ENCODE data around the gene PRKCA.

PRKCA gene

GRCh38 chr17:66542129-66542966 lies 239.9 kb downstream of the PRKCA start:
- no peak for DNase-seq (ENCODE audit: low spot score)

DNA sequence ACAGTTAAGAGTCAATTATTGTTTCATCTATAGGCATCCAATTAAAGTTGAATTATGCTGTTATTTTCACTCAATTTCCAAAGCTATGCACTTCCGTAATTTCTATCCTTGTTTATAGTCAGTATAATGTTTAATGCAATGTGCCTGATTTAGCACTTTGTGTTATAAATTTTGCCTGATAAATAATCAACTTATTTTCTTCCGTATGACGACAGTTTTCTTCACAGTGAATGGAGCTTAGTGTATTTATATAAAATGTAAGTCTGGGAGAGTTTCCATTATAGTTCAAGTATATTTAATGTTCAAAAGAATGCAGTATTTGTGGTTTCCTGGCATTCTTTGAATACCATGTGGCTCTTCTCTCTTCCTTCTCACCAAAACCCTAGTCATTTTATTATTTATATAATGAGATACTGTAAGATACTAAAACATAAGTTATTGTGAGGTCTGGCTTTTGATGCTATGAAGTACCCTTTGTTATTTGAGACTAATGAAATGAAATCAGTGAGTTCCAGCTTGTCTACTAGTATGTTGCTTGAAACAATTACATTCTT lies 240.6 kb downstream of the PRKCA start:
- no peak for DNase-seq (ENCODE audit: low spot score)

- no peak for DNase-seq (ENCODE audit: low spot score)
Observed at GRCh38 chr17:66543526-66543925, 241.1 kb downstream of the PRKCA start.

DNA sequence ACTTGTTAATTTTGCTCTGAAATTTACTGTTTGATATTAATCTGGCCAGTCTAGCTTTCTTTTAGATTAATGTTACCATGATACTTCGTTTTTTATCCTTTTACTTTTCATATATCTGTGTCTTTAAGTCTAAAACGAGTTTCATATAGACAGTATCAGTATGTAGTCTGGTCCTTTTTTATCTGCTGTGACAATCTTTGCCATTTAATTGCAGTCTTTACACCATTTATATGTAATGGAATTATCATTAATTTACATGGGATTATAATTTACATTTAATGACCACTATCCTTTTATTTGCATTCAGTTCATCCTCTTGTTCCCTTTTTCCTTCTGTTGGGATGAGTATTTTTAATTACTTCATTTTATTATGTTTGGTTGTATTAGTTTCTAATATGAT lies 243.5 kb downstream of the PRKCA start:
- DNase-seq (ENCODE audit: low spot score) = no peak

GRCh38 chr17:66547151-66547865 lies 244.9 kb downstream of the PRKCA start:
- no peak for DNase-seq (ENCODE audit: low spot score)

DNA sequence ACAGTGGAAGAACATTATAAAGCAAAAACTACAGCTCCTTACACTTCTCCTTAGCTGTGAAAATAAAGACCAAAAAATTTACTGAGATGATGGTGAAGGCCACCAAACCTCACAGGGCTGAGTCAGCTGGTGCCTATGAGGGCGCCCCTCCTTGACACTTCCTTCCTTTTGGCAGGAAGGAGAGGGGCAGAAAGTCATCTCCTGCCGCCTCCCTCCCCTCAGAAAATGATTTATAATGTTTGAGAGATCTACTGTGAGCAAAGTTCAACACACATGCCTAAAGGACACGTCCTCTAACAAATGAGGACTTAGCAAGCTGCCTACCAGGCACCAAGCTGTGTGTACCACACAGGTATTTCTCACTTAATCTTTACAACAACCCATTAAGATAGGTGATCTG lies 245.7 kb downstream of the PRKCA start:
- DNase-seq (ENCODE audit: low spot score) = no peak

DNA sequence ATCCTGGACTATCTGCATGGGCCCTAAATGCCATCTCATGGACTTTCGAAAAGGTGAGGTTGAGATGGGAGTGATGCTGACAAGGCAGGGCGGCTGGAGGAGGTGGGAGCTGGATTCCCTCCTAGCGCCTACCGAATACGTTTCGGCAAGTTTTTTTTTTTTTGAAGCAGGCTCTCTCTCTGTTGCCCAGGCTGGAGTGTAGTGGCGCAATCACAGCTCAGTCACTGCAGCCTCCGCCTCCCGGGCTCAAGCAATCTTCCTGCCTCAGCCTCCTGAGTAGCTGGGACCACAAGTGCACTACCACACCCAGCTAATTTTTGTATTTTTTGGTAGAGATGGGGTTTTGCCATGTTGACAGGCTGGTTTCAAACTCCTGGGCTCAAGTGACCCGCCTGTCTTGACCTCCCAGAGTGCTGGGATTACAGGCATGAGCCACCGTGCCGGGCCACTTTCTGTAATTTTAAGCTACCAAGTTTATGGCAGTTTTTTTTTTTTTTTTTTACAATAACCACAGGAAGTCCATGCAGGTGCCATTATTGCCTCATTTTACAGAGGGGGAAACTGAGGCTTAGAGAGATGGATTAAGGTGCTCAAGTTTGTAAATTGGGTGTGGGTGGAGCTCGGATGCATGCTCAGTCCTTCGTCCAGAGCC lies 246.4 kb downstream of the PRKCA start:
- DNase-seq (ENCODE audit: low spot score) = no peak

GRCh38 chr17:66549311-66549704 lies 246.9 kb downstream of the PRKCA start:
- DNase-seq (ENCODE audit: low spot score) = peak; percentile 24

- no peak for DNase-seq (ENCODE audit: low spot score)
Observed at GRCh38 chr17:66549731-66550207, 247.4 kb downstream of the PRKCA start.

- no peak for DNase-seq (ENCODE audit: low spot score)
Observed at GRCh38 chr17:66551839-66552238, 249.4 kb downstream of the PRKCA start.

DNA sequence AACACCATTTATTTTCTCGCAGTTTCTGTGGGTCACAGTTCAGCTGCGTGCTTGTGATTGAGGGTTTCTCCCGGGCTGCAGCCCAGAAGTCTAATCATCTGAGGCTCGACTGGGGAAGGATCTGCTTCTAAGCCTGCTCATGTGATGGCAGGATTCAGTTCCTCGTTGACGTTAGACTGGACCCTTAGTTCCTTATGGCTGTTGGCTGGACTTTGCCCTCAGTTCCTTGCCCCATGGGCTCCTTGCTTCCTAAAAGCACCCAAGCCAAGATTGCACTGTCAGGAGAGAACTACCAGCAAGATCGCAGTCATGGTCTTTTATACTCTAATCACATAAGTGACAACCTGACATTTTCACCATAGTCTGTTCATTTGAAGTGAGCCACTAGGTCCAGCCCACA lies 250.0 kb downstream of the PRKCA start:
- DNase-seq (ENCODE audit: low spot score) = no peak

DNA sequence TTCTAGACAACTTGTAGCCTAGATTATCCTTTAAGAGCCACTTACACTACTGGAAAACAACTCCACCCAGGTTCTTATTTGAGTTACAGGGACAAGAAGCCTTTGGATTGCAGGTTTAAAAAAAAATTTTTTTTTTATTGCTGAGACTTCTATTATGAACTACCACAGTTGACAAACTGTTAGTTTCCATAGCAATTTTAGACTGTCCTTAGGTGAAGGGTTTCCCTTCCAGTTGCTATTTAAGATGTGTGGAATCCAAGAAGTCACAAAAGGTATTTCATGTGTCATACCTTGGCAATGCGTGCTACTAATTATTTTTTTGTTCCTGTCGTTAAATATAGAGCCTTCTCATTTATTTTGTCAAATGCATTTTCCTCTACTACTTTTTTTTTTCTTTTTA lies 253.2 kb downstream of the PRKCA start:
- DNase-seq (ENCODE audit: low spot score) = no peak

DNA sequence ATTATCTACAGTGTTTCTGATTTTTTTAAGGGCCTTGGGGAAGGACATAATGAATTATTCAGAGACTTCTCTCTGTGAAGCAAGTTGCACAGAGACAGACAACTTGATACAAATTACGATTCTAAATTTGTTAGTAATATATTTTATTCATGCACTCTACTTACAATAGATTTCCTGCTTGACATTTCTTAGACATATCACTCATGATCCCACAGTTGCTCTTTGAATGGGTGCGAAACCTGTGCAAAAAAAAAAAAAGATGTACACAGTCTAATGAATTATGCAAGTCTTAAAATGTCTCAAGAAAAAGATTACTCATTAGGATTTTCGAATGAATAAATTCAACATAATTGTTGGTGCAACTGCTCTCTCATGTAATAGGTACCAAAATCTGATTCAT lies 254.8 kb downstream of the PRKCA start:
- no peak for DNase-seq (ENCODE audit: low spot score)

- DNase-seq (ENCODE audit: low spot score) = no peak
Observed at GRCh38 chr17:66557886-66558285, 255.5 kb downstream of the PRKCA start.

DNA sequence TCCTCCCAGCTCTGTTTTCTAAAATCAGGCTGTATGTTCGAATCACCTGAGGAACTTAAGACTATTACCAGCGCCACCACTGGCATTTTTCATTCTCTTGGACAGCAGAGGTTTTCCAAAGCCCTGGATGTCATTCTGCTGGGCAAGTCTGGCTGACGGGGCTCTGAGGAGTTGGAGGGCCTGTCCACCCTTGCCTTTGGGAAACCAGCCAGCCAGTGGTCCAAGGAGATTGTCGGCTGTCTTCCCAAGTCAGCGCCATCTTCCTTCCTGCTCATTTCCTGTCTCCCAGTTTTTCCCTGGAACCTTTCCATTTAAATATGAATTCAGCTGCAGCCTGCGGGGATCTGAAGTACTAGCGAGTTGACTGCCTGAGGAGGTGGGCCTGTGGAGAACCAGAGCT lies 258.3 kb downstream of the PRKCA start:
- no peak for DNase-seq (ENCODE audit: low spot score)

GRCh38 chr17:66562119-66562518 lies 259.7 kb downstream of the PRKCA start:
- DNase-seq (ENCODE audit: low spot score) = peak; percentile 40

GRCh38 chr17:66564992-66565465 lies 262.6 kb downstream of the PRKCA start:
- DNase-seq (ENCODE audit: low spot score) = no peak

DNA sequence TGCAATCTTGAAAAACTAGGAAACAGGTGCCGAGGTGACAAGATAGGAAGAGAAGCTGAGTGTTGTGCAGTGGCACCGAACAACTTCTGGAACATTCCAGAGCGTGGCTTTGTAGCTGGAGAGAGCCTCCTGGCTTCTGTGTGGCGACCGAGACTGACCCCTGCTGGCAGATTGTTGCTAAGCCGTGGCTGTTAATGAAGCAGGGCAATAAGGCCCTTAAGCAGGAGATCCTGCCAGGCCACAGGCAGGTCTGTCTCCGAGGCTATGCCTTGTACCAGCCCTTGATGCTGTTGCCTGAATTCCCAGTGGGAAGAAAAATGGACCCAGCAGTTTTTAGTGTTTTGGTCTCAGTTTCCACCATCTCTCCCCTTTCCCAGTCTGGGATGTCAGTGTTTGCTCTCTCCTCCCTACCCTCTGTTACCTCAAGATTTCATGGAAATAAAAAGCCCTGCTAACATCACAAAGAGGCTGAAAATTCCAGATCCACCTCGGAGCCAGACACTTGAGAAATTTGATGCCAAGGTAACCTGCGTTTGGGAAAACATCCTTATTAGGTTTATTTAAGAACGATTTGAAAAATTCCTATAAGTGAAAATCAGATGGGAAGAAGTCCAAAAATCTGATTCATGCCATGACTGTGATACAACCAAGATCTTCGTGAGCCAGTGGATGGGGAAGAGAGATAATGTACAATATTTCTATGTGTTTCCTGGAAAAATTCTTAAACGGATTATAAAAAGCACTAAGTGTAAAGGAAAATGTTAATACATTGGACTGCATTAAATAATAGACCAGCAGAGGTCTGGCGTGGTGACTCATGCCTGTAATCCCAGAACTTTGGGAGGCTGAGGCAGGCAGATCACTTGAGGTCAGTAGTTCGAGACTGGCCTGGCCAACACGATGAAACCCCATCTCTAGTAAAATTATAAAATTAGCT lies 265.1 kb downstream of the PRKCA start:
- DNase-seq (ENCODE audit: low spot score) = peak; percentile 64

- DNase-seq (ENCODE audit: low spot score) = no peak
Observed at GRCh38 chr17:66569572-66569971, 267.2 kb downstream of the PRKCA start.

- DNase-seq (ENCODE audit: low spot score) = no peak
Observed at GRCh38 chr17:66570447-66571195, 268.2 kb downstream of the PRKCA start.
